ENCODE results near the gene SYT6.

DNA sequence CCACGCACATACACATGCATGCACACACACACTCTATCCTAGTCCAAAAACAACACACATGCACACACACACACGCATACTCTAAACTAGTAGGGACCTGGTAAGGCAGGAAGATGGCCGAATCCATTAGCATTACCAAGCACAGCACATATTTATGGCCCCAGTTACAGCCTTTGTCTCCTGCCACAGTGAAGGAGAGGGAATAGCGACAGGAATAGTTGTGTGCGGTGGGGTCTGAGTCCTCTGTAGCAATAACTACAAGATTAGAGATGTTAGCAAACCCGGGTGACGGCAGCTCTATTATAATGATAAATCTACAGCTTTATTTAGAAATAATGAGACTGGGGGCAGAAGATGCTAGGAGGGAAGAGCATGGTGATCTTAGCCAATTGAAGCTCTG is 20.5 kb downstream of the SYT6 start:
- no peak for TF ChIP-seq EZH2 (IDR thresholded peaks at IDR 0.05; ENCODE audit: borderline replicate concordance, low read depth, low read length, poor library complexity, severe bottlenecking)
- TF ChIP-seq, protein P1, sequence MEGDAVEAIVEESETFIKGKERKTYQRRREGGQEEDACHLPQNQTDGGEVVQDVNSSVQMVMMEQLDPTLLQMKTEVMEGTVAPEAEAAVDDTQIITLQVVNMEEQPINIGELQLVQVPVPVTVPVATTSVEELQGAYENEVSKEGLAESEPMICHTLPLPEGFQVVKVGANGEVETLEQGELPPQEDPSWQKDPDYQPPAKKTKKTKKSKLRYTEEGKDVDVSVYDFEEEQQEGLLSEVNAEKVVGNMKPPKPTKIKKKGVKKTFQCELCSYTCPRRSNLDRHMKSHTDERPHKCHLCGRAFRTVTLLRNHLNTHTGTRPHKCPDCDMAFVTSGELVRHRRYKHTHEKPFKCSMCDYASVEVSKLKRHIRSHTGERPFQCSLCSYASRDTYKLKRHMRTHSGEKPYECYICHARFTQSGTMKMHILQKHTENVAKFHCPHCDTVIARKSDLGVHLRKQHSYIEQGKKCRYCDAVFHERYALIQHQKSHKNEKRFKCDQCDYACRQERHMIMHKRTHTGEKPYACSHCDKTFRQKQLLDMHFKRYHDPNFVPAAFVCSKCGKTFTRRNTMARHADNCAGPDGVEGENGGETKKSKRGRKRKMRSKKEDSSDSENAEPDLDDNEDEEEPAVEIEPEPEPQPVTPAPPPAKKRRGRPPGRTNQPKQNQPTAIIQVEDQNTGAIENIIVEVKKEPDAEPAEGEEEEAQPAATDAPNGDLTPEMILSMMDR (conservative IDR thresholded peaks at IDR 0.05; ENCODE audit: low read depth, low read length), result no peak
